GM12874 (cell line): ENCODE measurements around the gene PRKCA.

Source experiments
- CTCF ChIP-seq: IDR thresholded peaks from 2 replicates; pipeline ENCODE4 v1.5.1; 2011; ENCODE audit warnings: low read depth, mild to moderate bottlenecking, control low read depth, low read length, moderate library complexity; ENCODE audit not compliant: insufficient read depth

The PRKCA gene

GRCh38 chr17:66661411-66662256, 359.2 kb downstream of the PRKCA start:
- TF ChIP-seq CTCF = no peak

GRCh38 chr17:66662496-66662895, 360.1 kb downstream of the PRKCA start:
- no peak for TF ChIP-seq CTCF

- TF ChIP-seq CTCF = no peak
Measured at GRCh38 chr17:66663041-66663606, 360.7 kb downstream of the PRKCA start.

- no peak for TF ChIP-seq CTCF
Measured at GRCh38 chr17:66664336-66664735, 361.9 kb downstream of the PRKCA start.

GRCh38 chr17:66665194-66665593, 362.8 kb downstream of the PRKCA start:
- no peak for TF ChIP-seq CTCF

- TF ChIP-seq CTCF = no peak
Measured at GRCh38 chr17:66667090-66667489, 364.7 kb downstream of the PRKCA start.

GRCh38 chr17:66667491-66668030, 365.1 kb downstream of the PRKCA start:
- TF ChIP-seq CTCF = no peak
